Uterus (tissue), 2 donors: ENCODE data around the gene SLC39A11.

Experiments used
- CTCF ChIP-seq, 4 experiments: fragments of 200-600 bp in 2 of 4; fragments of 450-650 bp in 2 of 4; sonication (generic) in 2 of 4; IDR thresholded peaks; one replicate each; pipeline ENCODE4 v1.5.1; 2016 to 2019; ENCODE audit warnings: antibody characterized with exemption in 4 of 4, mild to moderate bottlenecking in 2 of 4, moderate library complexity in 1 of 4
- POLR2A ChIP-seq, 2 donors: fragments of 450-650 bp; IDR thresholded peaks; one replicate each; pipeline ENCODE4 v1.6.1; 2016; ENCODE audit warnings: antibody characterized with exemption in 2 of 2, mild to moderate bottlenecking in 1 of 2, moderate library complexity in 1 of 2

- TF ChIP-seq CTCF (IDR thresholded peaks at IDR 0.05) (no peak), POLR2A (IDR thresholded peaks at IDR 0.05) (no peak)
These were observed 200.9 kb downstream of the SLC39A11 start for GRCh38 chr17:72891627-72892026.
